A549 (cell line): Measurements from ENCODE around the gene TRAPPC14. TPM values are rescaled to one million over a fixed set of nuclear protein-coding genes. Genes with fewer than 3 reads are reported as not detected.

ENCODE experiments used
- ATAC-seq, 2 experiments: fragments of 200-7000 bp in 1 of 2; fragments of >200 bp in 1 of 2; cut with Nextera tagmentation in 1 of 2; cut with Tn5 transposase in 1 of 2; 3 replicates each; pipeline versions ENCODE4 v1.8.0 to v1.9.1; 2018 to 2020; ENCODE audit warnings: mild to moderate bottlenecking in 1 of 2, moderate library complexity in 1 of 2
- CTCF ChIA-PET: fragments of 300-600 bp; sonication (Branson Sonifier 250); formaldehyde crosslinking; extraction: SDS; loops from one replicate; lab custom pipeline; 2021; ENCODE audit warnings: antibody characterized with exemption, inconsistent platforms; lab: Yijun Ruan, JAX
- POLR2A ChIA-PET: fragments of 350-600 bp; formaldehyde crosslinking; extraction: SDS; loops from one replicate; lab custom pipeline; 2021; ENCODE audit warnings: antibody characterized with exemption, inconsistent platforms; lab: Yijun Ruan, JAX
- DNase-seq, 2 experiments: peaks; one replicate each; pipeline versions ENCODE4 v3.0.0 to v3.0.0-alpha.2; 2011 to 2016; ENCODE audit warnings: low read depth in 1 of 2, low spot score in 1 of 2
- FAIRE-seq: peaks from 2 replicates; lab custom pipeline; 2011; peaks lifted over from hg19 to GRCh38; lab: Jason Lieb, UNC
- H3K27ac ChIP-seq, 2 experiments: fragments of >200 bp; sonication (Bioruptor Twin); formaldehyde crosslinking; 3 replicates each; pipeline ENCODE4 v1.5.1; 2016 to 2017
- H3K4me1 ChIP-seq: fragments of >200 bp; sonication (Bioruptor Twin); formaldehyde crosslinking; 3 replicates; pipeline ENCODE4 v1.6.1; 2016
- H3K4me2 ChIP-seq: fragments of >200 bp; sonication (Bioruptor Twin); formaldehyde crosslinking; 3 replicates; pipeline ENCODE4 v1.6.1; 2016
- H3K4me3 ChIP-seq: fragments of >200 bp; sonication (Bioruptor Twin); formaldehyde crosslinking; 3 replicates; pipeline ENCODE4 v1.5.1; 2016
- H3K9me3 ChIP-seq: fragments of >200 bp; sonication (Bioruptor Twin); formaldehyde crosslinking; 3 replicates; pipeline ENCODE4 v1.6.1; 2016
- BCL3 ChIP-seq: fragments of >200 bp; sonication (Bioruptor Twin); formaldehyde crosslinking; IDR thresholded peaks from 3 replicates; pipeline ENCODE4 v1.6.1; 2016
- BHLHE40 ChIP-seq: IDR thresholded peaks from 2 replicates; pipeline ENCODE4 v1.6.1; 2012; ENCODE audit warnings: low read depth, low read length, inconsistent platforms
- CBX2 ChIP-seq: fragments of 200-600 bp; sonication (generic); IDR thresholded peaks from 2 replicates; pipeline ENCODE4 v1.6.1; 2016; ENCODE audit warnings: low read depth, mild to moderate bottlenecking, borderline replicate concordance
- CBX8 ChIP-seq: fragments of 200-600 bp; sonication (generic); IDR thresholded peaks from 2 replicates; pipeline ENCODE4 v1.6.1; 2016
- CEBPB ChIP-seq, 2 experiments: fragments of >200 bp in 1 of 2; sonication (Bioruptor Twin) in 1 of 2; formaldehyde crosslinking in 1 of 2; IDR thresholded peaks; 2 replicates each; pipeline ENCODE4 v1.6.1; 2012 to 2016
- CHD4 ChIP-seq: fragments of 200-600 bp; sonication (generic); IDR thresholded peaks from 2 replicates; pipeline ENCODE4 v1.6.1; 2016; ENCODE audit warnings: antibody characterized with exemption, mild to moderate bottlenecking, borderline replicate concordance
- EHMT2 ChIP-seq: fragments of 200-600 bp; sonication (generic); IDR thresholded peaks from 2 replicates; pipeline ENCODE4 v1.6.1; 2016; ENCODE audit warnings: antibody characterized with exemption, low read depth, mild to moderate bottlenecking, moderate library complexity
- ESRRA ChIP-seq: fragments of 150-350 bp; IDR thresholded peaks from 2 replicates; pipeline ENCODE4 v1.6.1; 2014; ENCODE audit warnings: mild to moderate bottlenecking, low read length, borderline replicate concordance
- FOSB ChIP-seq: fragments of 250-450 bp; sonication (Bioruptor Pico); IDR thresholded peaks from 2 replicates; pipeline ENCODE4 v1.5.0; 2020; ENCODE audit warnings: mild to moderate bottlenecking, moderate library complexity
- JUN ChIP-seq, 2 experiments: fragments of >200 bp; sonication (Bioruptor Twin); formaldehyde crosslinking; IDR thresholded peaks; 2 replicates in 1 of 2; 3 replicates in 1 of 2; pipeline ENCODE4 v1.6.1; 2016 to 2017
- MAX ChIP-seq: IDR thresholded peaks from 2 replicates; pipeline ENCODE4 v1.6.1; 2012
- MAZ ChIP-seq: fragments of 150-350 bp; IDR thresholded peaks from 2 replicates; pipeline ENCODE4 v1.6.1; 2014; ENCODE audit warnings: antibody characterized with exemption, low read depth, low read length, borderline replicate concordance
- MYC ChIP-seq: IDR thresholded peaks from 2 replicates; pipeline ENCODE4 v1.6.1; 2012; ENCODE audit warnings: mild to moderate bottlenecking, inconsistent platforms, low read length, improper control_type of control experiment, borderline replicate concordance
- NPAS2 ChIP-seq: fragments of 250-450 bp; sonication (Bioruptor Pico); IDR thresholded peaks from 2 replicates; pipeline ENCODE4 v1.8.0; 2022; ENCODE audit warnings: mild to moderate bottlenecking, moderate library complexity, borderline replicate concordance
- POLR2AphosphoS2 ChIP-seq: conservative IDR thresholded peaks from 2 replicates; pipeline ENCODE4 v1.6.1; 2012; ENCODE audit warnings: low read length, improper control_type of control experiment, inconsistent platforms
- RCOR1 ChIP-seq: fragments of 150-350 bp; IDR thresholded peaks from 2 replicates; pipeline ENCODE4 v1.6.1; 2014; ENCODE audit warnings: antibody characterized with exemption, low read length, low read depth
- RNF2 ChIP-seq: fragments of 200-600 bp; sonication (generic); IDR thresholded peaks from 2 replicates; pipeline ENCODE4 v1.6.1; 2016; ENCODE audit warnings: low read depth, mild to moderate bottlenecking, antibody characterized with exemption, moderate library complexity, borderline replicate concordance
- SREBF2 ChIP-seq: fragments of 450-650 bp; IDR thresholded peaks from 2 replicates; pipeline ENCODE4 v1.6.1; 2014; ENCODE audit warnings: mild to moderate bottlenecking, moderate library complexity
- TFCP2L1 ChIP-seq: fragments of 250-450 bp; sonication (Bioruptor Pico); IDR thresholded peaks from 2 replicates; pipeline ENCODE4 v1.5.0; 2021; ENCODE audit warnings: mild to moderate bottlenecking
- TP53 ChIP-seq: fragments of 250-450 bp; sonication (Bioruptor Pico); IDR thresholded peaks from 2 replicates; pipeline ENCODE4 v1.5.0; 2021; ENCODE audit warnings: mild to moderate bottlenecking, moderate library complexity
- ZC3H11A ChIP-seq: fragments of 450-650 bp; IDR thresholded peaks from 2 replicates; pipeline ENCODE4 v1.6.1; 2014; ENCODE audit warnings: antibody characterized with exemption, mild to moderate bottlenecking
- ZFP36 ChIP-seq: fragments of 450-650 bp; IDR thresholded peaks from 2 replicates; pipeline ENCODE4 v1.6.1; 2014; ENCODE audit warnings: borderline replicate concordance; ENCODE audit not compliant: partially characterized antibody
- ZNF302 ChIP-seq: fragments of 250-450 bp; sonication (Bioruptor Pico); IDR thresholded peaks from 2 replicates; pipeline ENCODE4 v1.9.0; 2021; ENCODE audit warnings: inconsistent platforms, mild to moderate bottlenecking, moderate library complexity
- WGBS: methylation state at CpG from one replicate; pipeline ENCODE4 v1.1.6; 2017; ENCODE audit errors: missing lambda C conversion rate; 5-methylcytosine and 5-hydroxymethylcytosine counted together
- polyA plus RNA-seq, 4 experiments: library from polyadenylated mRNA; depleted of rRNA in 3 of 4; stranded (reverse); fragments of >200 nt; fragmentation: RNase III in 1 of 4; extraction: RNeasy Plus Mini Kit Qiagen cat#74134 plus additional on column Dnase treatment in 1 of 4; gene quantifications; 2 replicates in 3 of 4; 3 replicates in 1 of 4; pipeline ENCODE4 v1.2.3, GENCODE V29; 2011 to 2017
- TF ChIP-seq, protein P1 (sequence below): fragments of 150-350 bp; IDR thresholded peaks from 2 replicates; pipeline ENCODE4 v1.6.1; 2014; ENCODE audit warnings: low read depth, mild to moderate bottlenecking, low read length
- TF ChIP-seq, protein P2 (sequence below): fragments of >200 bp; sonication (Bioruptor Twin); formaldehyde crosslinking; IDR thresholded peaks from 2 replicates; pipeline ENCODE4 v1.6.1; 2016
- TF ChIP-seq, protein P3 (sequence below): fragments of 250-450 bp; sonication (Bioruptor Pico); IDR thresholded peaks from 2 replicates; pipeline ENCODE4 v1.5.0; 2021; ENCODE audit warnings: mild to moderate bottlenecking, moderate library complexity, borderline replicate concordance

The TRAPPC14 gene
- polyA plus RNA-seq, 2 of the 4 experiments (the other 2 are of a cell fraction): 3.4 to 14.1 TPM

DNA sequence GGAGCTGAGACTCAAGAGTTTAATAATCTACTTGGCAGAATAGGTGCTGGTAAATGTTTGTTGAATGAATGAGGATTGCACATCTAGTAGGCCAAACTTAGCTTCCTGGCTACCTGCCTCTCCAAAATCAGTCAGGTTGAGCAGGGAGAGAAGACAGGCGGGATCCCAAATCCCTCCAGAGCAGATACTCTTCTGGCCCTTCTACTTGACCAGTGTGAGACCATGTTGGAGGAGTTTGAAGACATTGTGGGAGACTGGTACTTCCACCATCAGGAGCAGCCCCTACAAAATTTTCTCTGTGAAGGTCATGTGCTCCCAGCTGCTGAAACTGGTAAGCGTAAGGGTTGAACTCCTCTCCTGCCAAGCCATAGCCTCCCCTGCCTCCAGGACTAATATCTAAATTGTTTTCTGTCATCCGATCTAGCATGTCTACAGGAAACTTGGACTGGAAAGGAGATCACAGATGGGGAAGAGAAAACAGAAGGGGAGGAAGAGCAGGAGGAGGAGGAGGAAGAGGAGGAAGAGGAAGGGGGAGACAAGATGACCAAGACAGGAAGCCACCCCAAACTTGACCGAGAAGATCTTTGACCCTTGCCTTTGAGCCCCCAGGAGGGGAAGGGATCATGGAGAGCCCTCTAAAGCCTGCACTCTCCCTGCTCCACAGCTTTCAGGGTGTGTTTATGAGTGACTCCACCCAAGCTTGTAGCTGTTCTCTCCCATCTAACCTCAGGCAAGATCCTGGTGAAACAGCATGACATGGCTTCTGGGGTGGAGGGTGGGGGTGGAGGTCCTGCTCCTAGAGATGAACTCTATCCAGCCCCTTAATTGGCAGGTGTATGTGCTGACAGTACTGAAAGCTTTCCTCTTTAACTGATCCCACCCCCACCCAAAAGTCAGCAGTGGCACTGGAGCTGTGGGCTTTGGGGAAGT is 34.0 kb downstream of the TRAPPC14 start:
- no peaks in the 10 kb centered on the region for H3K9me3 ChIP-seq
- ATAC-seq (no peak), FAIRE-seq (no peak), DNase-seq (no peak)
- WGBS: 89% methylated on average over 4 of the region's 4 CpGs
- peak overlapping the region; percentile 62; the same call in 2 of the 3 replicates for H3K4me2 ChIP-seq
- 0 out of 6 replicates have a peak overlapping the region, but pooled peaks of 1 of the 2 experiments have one; percentile 8 for H3K27ac ChIP-seq
- no peak for TF ChIP-seq CHD4
- TF ChIP-seq MAZ: no peak
- no peak for TF ChIP-seq RNF2
- TF ChIP-seq BHLHE40: no peak
- no peak for TF ChIP-seq TP53 (CRISPR knock-in tag)
- no peak for TF ChIP-seq ZFP36
- no peak for TF ChIP-seq POLR2AphosphoS2
- TF ChIP-seq, protein P1, sequence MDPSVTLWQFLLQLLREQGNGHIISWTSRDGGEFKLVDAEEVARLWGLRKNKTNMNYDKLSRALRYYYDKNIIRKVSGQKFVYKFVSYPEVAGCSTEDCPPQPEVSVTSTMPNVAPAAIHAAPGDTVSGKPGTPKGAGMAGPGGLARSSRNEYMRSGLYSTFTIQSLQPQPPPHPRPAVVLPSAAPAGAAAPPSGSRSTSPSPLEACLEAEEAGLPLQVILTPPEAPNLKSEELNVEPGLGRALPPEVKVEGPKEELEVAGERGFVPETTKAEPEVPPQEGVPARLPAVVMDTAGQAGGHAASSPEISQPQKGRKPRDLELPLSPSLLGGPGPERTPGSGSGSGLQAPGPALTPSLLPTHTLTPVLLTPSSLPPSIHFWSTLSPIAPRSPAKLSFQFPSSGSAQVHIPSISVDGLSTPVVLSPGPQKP: no peak
- TF ChIP-seq EHMT2: no peak
- TF ChIP-seq SREBF2: no peak
- no peak for TF ChIP-seq NPAS2 (CRISPR knock-in tag)
- no peak for TF ChIP-seq FOSB (CRISPR knock-in tag)
- no peak for TF ChIP-seq MAX
- no peak overlapping the region for H3K4me3 ChIP-seq
- ChIA-PET CTCF (interaction anchor here (0.6 to 5.6 kb wide), 8 partner anchors 7 to 283 kb away, joined by 3 to 46 read pairs (median 4); no protein-coding TSS in a partner anchor), POLR2A (interaction anchor here (0.8 to 1.5 kb wide), 3 partner anchors 23 to 304 kb away, joined by 3 to 10 read pairs (median 3); partner anchors contain the start of genes AP4M1, LAMTOR4, MCM7 and ZCWPW1)
- peaks cover 31% of the 10 kb centered on the region for H3K4me1 ChIP-seq

- 91% methylated on average over 1 of the region's 1 CpG for WGBS
- ChIA-PET POLR2A (interaction anchor here (1.4 kb wide), 1 partner anchor 21 kb away, joined by 6 read pairs; the partner anchor contains the start of genes AP4M1 and MCM7), CTCF (interaction anchor here (1.5 to 5.6 kb wide), 2 partner anchors 9 kb away, joined by 4 to 46 read pairs; no protein-coding TSS in a partner anchor)
- no peaks in the 10 kb centered on the region for H3K9me3 ChIP-seq
- no peak overlapping the region for H3K4me2 ChIP-seq
- no peak overlapping the region for H3K4me3 ChIP-seq
- H3K27ac ChIP-seq: no peak overlapping the region
- peaks cover 29% of the 10 kb centered on the region for H3K4me1 ChIP-seq
- TF ChIP-seq TFCP2L1 (CRISPR knock-in tag) (no peak), ZC3H11A (no peak), MAZ (no peak)
- TF ChIP-seq, all 56 proteins: peak for 0
- DNase-seq (no peak), FAIRE-seq (no peak), ATAC-seq (no peak)
Observed at GRCh38 chr7:100122568-100122967, 36.0 kb downstream of the TRAPPC14 start.

DNA sequence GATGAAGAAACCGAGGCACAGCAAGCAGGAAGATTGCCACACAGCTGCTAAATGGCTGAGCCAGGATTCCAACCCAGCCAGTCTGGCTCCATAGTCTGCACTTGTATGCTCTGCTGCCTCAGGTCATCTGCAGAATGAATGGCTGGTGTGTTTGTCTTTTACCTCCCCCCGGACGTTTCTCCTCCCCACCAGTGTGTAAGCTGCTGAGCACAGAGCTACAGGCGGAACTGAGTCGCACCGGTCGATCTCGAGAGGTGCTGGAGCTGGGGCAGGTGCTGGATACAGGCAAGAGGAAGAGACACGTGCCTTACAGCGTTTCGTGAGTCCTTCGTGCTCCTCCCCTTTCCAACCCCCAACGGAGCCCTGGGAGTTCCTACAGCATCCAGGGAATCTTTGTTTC is 36.5 kb downstream of the TRAPPC14 start:
- ChIA-PET POLR2A (interaction anchor here (1.4 to 1.8 kb wide), 2 partner anchors 21 to 307 kb away, joined by 4 to 6 read pairs; partner anchors contain the start of genes AP4M1, MCM7 and MEPCE), CTCF (interaction anchor here (1.5 to 5.6 kb wide), 2 partner anchors 8 to 9 kb away, joined by 4 to 46 read pairs; no protein-coding TSS in a partner anchor)
- Histone ChIP-seq H3K4me3 (no peak overlapping the region), H3K4me1 (peaks cover 29% of the 10 kb centered on the region), H3K27ac (no peak overlapping the region), H3K4me2 (no peak overlapping the region), H3K9me3 (no peaks in the 10 kb centered on the region)
- FAIRE-seq: no peak
- ATAC-seq: no peak
- 85% methylated on average over 13 of the region's 13 CpGs for WGBS
- DNase-seq: no peak
- TF ChIP-seq CBX2 (no peak), ESRRA (no peak), ZNF302 (CRISPR knock-in tag) (no peak), MYC (no peak), RCOR1 (no peak), ZFP36 (no peak), BCL3 (no peak), CHD4 (no peak), EHMT2 (no peak), MAZ (no peak), JUN (IDR thresholded peaks at IDR 0.05) (no peak), CEBPB (IDR thresholded peaks at IDR 0.05) (no peak), RNF2 (no peak), CBX8 (no peak)
- TF ChIP-seq, protein P2, sequence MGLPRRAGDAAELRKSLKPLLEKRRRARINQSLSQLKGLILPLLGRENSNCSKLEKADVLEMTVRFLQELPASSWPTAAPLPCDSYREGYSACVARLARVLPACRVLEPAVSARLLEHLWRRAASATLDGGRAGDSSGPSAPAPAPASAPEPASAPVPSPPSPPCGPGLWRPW: no peak
- TF ChIP-seq, protein P3, sequence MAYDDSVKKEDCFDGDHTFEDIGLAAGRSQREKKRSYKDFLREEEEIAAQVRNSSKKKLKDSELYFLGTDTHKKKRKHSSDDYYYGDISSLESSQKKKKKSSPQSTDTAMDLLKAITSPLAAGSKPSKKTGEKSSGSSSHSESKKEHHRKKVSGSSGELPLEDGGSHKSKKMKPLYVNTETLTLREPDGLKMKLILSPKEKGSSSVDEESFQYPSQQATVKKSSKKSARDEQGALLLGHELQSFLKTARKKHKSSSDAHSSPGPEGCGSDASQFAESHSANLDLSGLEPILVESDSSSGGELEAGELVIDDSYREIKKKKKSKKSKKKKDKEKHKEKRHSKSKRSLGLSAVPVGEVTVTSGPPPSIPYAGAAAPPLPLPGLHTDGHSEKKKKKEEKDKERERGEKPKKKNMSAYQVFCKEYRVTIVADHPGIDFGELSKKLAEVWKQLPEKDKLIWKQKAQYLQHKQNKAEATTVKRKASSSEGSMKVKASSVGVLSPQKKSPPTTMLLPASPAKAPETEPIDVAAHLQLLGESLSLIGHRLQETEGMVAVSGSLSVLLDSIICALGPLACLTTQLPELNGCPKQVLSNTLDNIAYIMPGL (CRISPR knock-in tag): no peak
